Stomach (tissue), 4 donors: ENCODE results near the gene GNA15.

Source experiments
- EP300 ChIP-seq: sonication (generic); formaldehyde crosslinking; IDR thresholded peaks from one replicate; pipeline ENCODE4 v1.6.1; 2017; ENCODE audit warnings: antibody characterized with exemption
- POLR2A ChIP-seq, 4 donors: fragments of 450-650 bp; IDR thresholded peaks; one replicate each; pipeline ENCODE4 v1.6.1; 2016; ENCODE audit warnings: antibody characterized with exemption in 4 of 4, control low read depth in 2 of 4, mild to moderate bottlenecking in 1 of 4, moderate library complexity in 1 of 4
- POLR2AphosphoS5 ChIP-seq, 3 donors: sonication (generic); formaldehyde crosslinking; IDR thresholded peaks; one replicate each; pipeline ENCODE4 v1.6.1; 2016; ENCODE audit warnings: antibody characterized with exemption in 3 of 3
- TF ChIP-seq, protein P1 (sequence below), 7 experiments: fragments of 450-650 bp in 4 of 7; fragments of 200-600 bp in 3 of 7; sonication (generic) in 3 of 7; IDR thresholded peaks; one replicate each; pipeline ENCODE4 v1.5.1; 2016 to 2019; ENCODE audit warnings: antibody characterized with exemption in 7 of 7, control low read depth in 2 of 7, mild to moderate bottlenecking in 1 of 7

DNA sequence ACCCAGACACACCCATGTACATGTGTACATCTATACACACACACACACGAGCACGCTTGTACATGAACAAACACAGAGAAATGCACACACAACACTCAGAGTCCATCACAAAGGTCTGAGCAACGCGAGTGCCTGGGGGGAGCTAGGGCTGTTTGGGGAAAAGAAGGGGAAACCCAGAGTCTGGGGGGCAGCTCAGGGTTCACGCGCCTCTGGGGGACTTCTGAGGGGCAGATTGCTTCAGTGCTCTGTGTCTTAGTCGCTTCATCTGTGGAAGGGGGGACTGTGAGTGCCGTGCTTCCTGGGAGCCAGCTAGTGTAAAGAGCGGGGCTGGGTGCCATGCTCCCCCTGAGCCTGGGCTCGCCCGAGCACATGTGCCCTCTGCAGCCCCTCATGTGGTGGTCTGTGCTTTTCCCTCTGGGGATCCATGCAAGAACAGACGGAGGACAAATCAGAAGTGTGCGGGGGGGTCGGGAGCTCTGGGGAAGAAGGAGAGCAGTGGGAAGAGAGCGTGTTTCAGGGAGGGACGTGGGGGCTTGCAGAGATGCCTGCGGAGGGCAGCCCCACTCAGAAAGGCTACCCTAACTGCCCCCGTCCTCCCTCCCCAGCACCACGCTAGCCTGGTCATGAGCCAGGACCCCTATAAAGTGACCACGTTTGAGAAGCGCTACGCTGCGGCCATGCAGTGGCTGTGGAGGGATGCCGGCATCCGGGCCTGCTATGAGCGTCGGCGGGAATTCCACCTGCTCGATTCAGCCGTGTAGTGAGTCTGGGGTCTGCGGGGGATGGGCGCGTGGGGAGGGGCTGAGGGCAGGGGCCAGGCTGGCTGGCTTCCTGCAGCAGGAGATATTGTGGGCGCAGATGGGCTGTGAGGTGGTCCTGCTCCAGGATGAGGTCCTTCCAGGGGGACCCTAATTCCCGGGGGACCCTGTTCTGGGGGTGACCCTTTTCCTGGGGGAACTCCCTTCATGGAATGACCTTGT is 14.0 kb downstream of the GNA15 start:
- TF ChIP-seq, protein P1, sequence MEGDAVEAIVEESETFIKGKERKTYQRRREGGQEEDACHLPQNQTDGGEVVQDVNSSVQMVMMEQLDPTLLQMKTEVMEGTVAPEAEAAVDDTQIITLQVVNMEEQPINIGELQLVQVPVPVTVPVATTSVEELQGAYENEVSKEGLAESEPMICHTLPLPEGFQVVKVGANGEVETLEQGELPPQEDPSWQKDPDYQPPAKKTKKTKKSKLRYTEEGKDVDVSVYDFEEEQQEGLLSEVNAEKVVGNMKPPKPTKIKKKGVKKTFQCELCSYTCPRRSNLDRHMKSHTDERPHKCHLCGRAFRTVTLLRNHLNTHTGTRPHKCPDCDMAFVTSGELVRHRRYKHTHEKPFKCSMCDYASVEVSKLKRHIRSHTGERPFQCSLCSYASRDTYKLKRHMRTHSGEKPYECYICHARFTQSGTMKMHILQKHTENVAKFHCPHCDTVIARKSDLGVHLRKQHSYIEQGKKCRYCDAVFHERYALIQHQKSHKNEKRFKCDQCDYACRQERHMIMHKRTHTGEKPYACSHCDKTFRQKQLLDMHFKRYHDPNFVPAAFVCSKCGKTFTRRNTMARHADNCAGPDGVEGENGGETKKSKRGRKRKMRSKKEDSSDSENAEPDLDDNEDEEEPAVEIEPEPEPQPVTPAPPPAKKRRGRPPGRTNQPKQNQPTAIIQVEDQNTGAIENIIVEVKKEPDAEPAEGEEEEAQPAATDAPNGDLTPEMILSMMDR (IDR thresholded peaks at IDR 0.05): no peak
- TF ChIP-seq POLR2A (IDR thresholded peaks at IDR 0.05): no peak
- TF ChIP-seq EP300: no peak
- TF ChIP-seq POLR2AphosphoS5 (IDR thresholded peaks at IDR 0.05): no peak
